Erythroblast (primary cell): ENCODE results near the gene IL15.
"Not testable (repeated sequence)": the region's sequence is repeated elsewhere in the genome, so short reads cannot be mapped to it uniquely, and the experiment has no call there.

Experiments used
- GATA1 ChIP-seq: IDR thresholded peaks from 2 replicates; pipeline ENCODE4 v1.6.1; 2011; ENCODE audit warnings: low read depth, mild to moderate bottlenecking, control low read depth, low read length, moderate library complexity
- POLR2A ChIP-seq: IDR thresholded peaks from 2 replicates; pipeline ENCODE4 v1.6.1; 2011; ENCODE audit warnings: mild to moderate bottlenecking, low read length

DNA sequence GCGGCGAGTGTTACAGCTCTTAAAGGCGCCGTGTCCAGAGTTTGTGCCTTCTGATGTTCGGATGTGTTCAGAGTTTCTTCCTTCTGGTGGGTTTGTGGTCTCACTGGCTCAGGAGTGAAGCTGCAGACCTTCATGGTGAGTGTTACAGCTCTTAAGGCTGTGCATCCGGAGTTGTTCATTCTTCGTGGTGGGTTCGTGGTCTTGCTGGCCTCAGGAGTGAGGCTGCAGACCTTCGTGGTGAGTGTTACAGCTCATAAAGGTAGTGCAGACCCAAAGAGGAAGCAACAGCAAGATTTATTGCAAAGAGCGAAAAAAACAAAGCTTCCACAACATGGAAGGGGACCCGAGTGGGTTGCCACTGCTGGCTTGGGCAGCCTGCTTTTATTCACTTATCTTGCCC lies 31.7 kb upstream of the IL15 start:
- TF ChIP-seq POLR2A, GATA1: not testable (repeated sequence)
